Effector CD4-positive, alpha-beta T cell (primary cell): ENCODE data around the gene TNIP1.

Experiments
- DNase-seq: peaks from one replicate; pipeline ENCODE4 v3.0.0-alpha.2; 2020

Gene TNIP1

DNA sequence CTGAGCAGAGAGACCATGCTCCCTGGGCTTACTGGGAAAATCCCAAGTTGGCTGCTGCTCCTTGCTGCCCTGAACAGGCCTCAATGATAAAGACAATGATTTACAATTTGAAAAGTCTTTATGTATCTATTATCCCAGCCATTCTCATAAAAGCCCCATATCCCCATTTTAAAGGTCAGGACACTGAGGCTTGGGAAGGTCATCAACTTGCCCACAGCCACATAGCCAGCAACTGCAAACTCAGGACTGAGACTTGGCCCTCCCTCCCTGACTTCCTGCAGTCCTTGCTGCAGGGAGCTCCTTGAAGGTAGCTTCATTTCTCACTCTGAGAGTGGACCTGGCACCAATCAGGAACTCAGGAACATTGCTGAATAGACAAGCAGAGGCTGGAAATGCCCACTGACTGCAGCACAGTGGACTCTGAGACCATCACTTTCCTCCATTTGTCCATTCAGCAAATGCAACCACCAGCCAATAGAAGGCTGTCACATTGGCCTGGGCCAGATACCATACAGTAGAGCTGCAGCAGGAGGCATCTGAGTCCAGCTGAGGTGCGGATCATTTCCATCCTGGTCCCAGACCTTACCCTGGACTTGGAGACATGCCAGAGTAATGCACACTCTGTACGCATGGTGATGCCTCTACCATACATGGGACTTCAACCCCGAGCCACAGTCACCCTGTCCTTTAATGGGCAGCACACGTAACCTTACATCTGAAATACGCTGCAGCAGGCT is 18.3 kb downstream of the TNIP1 start:
- no peak for DNase-seq

- no peak for DNase-seq
These were observed 20.1 kb downstream of the TNIP1 start for GRCh38 chr5:151060742-151061141.

DNA sequence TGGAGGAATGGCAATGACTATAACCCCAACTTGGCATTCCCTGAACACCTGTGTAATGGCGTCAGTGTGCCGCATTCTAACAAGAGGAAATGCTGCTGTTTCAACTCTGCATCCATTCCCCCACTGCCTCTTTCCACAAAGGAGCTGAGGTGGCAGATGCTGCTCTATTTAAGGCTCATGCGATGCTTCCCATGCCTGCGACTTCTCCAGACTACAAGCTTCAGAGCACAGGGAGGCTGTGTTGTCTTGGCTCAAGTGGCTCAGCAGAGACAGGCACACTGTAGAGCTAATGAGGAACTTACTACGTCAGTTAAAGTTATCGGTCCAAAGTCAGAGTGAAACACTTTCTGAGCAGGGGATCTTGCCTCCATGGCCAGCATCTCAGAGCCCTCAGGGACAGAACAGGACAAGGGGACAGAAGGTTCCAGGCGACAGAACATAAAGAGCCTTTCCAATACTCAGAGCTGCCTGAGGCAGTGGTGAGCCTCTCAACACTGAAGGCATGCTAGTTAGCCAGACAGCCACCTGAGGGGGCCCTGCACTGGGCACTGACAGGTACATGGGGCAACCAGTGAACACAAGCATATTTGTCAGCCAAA is 21.8 kb downstream of the TNIP1 start:
- no peak for DNase-seq

DNA sequence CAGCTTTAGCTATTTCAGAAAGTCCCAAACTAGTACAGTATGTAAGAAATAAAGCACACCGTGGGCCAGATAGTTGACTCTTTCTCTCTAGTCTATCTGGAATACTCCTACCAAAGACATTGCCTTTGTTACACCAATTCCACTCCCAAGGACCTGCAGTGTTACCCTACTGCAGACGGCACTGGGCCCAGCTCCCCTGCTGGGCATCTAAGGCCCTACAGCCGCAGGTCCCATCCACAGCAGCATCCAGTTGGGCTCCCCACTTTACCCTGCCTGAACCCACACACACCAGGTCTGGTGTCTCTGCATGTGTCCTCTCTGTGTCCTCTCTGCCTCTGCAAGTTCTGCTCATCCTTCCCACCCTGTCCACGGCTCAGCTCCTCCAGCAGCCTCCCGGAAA is 22.5 kb downstream of the TNIP1 start:
- DNase-seq: no peak

DNA sequence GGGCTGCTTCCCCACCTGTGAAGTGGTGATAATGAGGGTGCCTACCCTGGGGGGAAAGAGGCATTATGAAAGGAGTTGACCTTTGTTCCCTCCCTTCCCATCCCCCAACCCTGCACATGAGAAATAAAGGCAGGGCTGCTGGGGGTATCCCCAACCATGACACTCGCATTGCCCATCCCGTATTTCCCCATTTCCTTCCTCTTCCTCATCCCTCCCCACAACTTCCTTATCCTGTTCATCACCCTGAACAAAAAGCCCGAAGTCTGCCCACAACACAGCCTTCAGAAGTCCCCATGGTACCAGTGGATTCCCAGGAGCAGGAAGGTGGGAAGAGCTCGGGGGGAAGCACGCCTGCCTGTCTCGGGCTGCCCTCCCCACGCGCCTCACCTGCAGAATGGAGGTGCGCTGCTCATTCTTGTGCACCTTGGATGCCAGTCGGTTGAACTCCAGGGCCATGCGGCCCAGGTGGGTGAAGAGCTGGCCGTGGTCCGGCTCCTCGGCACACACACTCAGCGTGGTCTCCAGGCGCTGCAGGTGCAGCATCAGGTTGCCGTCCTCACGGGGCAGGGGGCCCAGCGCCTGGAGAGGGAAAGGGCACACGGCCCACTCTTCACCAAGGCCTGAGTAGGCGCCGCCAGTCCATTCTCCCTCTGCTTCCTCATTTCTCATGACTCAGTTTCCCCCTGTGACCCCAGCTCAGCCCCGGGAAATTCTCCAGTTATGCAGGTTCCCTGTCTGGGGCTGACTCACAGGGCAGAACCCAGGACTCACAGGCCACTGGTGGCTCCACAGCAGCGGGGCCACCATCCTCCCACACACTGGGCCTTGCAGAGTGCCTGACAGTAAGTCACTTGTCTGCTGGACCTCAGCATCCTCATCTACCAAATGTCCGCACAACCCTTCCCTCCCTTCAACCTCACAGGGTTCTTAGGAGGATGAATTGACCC is 24.2 kb downstream of the TNIP1 start:
- DNase-seq: no peak

DNA sequence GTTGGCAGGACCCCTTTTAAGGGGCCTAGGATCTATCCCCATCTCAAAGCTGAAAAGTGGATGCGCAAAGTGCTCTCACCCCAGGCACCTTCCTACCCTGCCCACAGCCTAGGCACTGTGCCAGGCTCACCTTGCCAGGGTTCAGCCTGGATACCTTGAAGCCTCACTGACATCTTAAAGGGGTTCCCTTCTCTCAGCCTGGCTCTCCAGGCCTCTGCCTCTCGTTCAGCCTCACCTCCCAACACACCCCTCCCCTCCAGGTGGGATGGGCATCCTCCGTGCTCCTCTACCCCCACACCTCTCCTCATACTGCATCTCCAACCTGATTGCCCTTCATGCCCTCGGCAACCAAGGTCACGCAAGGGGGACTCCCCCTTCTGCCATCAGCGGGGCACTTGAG is 25.5 kb downstream of the TNIP1 start:
- no peak for DNase-seq

- no peak for DNase-seq
These were observed 26.1 kb downstream of the TNIP1 start for GRCh38 chr5:151054709-151055108.

DNA sequence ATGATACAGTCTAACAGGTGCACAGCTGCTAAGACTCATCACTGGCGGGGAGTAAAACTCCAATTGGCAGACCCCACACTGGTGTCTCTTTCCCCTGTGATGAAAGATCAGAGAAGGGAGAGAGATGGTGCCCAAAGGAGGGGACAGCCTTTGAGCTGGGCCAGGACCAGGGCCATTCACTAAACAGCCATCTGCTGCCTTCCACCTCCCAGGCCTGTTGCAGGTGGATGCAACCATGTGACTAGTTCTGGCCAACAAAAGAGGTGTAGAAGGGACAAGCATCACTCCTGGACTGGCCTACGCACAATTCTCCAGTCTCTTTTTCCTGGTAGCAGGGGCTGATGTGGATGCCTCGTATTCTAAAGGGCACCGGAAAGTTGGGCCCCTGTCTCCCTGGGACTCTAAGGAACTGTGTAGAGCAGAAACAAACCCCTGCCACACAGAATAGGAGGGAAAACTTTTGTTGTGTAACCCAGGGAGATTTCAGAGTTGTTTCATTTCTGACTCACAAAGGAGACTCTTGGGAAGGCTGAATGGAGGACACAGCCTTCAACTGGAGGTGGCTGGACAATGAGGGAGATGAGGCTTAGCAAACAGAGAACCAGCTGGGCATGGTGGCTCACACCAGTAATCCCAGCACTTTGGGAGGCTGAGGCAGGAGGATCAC is 26.9 kb downstream of the TNIP1 start:
- no peak for DNase-seq

GRCh38 chr5:151052836-151053235 is 28.0 kb downstream of the TNIP1 start:
- no peak for DNase-seq

DNA sequence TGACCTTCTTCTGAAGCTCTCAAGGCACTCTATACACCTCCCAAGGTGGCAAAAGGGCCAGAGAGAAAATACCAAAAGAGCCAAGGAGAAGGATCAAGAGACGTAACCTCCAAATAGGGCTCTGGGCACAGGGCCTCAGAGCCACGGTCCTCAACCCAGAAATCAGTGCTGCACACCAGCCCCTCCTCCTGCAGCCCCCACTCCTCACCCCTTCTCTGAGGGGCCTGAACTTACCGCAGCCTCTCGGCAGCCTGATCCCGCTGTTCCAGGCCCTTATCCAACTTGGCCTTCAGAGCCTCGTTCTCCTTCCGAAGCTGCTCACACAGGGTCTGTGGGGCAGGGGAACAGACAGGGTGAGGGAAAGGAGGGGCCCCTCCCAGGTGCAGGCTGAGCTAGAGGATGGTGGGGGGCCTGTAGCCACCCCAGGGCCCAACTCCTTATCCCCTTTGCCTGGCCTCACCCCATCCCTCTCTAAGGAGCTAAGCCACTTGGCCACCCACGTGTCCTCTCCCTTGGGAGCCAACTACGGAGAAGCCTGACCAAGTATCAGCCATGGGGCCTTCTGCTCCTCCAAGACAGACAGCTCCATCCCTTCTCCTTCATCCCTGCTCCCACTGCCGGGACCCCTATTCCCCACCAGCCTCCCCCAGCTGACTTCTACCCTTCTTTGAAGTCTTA is 28.8 kb downstream of the TNIP1 start:
- DNase-seq: no peak

GRCh38 chr5:151051066-151051930 is 29.5 kb downstream of the TNIP1 start:
- peak; percentile 65 for DNase-seq

DNA sequence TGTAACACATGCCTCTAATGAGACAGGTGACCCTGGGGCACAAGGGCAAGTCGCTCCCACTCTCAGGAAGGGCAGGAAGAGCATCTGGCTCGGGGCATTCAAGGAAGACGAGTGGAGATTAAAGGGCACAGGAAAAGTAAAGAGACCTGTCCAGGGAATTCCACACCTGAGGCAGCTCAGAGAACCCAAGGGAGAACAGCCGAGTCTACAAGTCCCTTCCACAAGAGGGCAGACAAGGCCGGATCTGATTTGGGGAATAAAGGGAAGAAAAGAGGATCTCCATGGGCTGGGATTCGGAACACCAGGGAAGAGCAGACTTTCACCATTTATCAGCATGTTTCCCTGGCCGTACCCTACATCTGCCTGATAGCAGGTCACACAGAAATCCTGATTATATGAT is 32.3 kb downstream of the TNIP1 start:
- DNase-seq: no peak

GRCh38 chr5:151047814-151048425 is 32.9 kb downstream of the TNIP1 start:
- DNase-seq: no peak

GRCh38 chr5:151042453-151043093 is 38.3 kb downstream of the TNIP1 start:
- no peak for DNase-seq

DNA sequence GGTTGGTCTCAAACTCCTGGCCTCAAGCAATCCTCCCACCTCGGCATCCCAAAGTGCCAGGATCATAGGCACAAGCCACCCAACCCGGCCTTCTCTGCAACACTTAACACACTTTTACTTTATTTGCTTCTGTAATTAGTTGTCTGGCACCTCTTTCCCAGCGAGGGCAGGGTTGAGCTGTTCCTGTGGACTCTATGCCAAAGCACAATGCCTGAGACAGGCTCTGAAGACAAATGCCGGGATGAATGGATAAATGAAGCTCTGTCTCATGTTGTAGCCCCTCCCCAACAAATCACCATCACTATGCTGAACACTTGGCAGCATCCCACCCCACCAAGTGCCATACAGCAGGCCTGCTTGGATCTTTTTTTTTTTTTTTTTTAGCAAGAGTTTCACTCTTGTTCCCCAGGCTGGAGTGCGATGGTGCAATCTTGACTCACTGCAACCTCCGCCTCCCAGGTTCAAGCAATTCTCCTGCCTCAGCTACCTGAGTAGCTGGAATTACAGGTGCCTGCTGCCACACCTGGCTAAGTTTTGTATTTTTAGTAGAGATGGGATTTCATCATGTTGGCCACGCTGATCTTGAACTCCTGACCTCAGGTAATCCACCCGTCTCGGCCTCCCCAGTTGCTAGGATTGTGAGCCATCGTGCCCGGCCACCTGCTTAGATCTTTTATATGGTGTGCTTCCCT is 39.1 kb downstream of the TNIP1 start:
- DNase-seq: no peak

DNA sequence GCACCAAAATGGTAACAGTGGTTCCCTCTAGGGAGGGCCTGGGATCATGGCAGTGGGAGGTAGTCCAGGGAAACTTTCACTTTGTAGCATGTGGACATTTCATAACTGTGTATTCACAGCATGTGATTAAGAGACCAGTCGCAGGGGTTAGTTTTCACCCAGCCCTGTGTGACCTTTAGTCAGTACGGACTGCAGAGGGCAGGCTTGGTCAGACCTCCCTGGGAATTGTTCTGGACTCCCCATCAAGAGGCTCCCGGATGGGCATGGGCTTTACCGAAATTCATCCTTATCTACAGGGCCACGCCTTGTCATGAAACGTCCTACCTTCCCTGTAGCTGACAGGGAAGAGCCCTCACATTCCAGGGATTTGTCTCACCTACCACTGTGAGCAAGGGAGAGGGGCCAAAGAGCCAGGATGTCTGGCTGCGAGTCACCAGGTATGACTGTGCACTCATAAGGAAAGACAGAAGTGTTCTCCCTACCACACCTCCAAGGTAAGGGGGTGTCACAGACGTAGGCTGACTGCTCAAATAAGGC is 40.6 kb downstream of the TNIP1 start:
- no peak for DNase-seq

DNA sequence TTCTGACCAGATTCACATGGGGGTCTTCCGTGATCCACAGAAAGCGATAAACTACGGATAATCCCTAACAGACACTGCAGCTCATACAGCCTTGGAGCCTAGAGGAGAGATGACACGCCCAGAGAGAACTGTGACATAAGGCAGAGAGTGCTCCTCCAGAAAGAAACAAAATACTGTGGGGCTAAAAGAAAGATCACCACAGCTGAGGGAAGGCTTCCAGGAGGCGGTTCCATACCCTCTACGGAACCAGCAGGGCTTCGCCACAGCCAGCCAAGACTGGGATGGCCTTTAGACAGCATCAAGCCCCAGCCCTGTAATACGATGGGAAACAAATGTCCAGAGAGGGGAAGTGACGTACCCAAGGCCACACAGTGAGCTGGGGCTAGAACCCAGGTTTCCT is 41.2 kb downstream of the TNIP1 start:
- DNase-seq: no peak

- DNase-seq: no peak
These were observed 42.0 kb downstream of the TNIP1 start for GRCh38 chr5:151038801-151039238.

DNA sequence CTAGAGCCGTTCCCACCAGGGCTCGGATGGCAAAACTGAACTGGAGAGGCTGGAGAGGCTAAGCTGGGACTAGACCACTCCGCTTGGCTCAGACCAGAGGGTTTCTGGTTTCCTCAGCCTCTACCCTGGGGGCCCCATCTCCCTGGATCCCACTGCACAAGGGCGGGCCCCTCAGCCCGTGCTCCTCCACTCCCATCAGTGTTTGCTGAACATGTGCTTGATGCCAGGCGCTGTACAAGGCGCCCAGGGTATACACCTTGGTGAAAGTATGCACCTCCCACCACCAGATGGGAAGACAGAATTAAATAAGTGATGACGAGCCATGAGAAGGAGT is 42.5 kb downstream of the TNIP1 start:
- DNase-seq: no peak
